ENCODE results near the gene SGSM1.

SGSM1 gene

GRCh38 chr22:24868979-24869378 lies 63.0 kb downstream of the SGSM1 start:
- H4K91ac ChIP-seq (ENCODE audit: low read length): no peak overlapping the region
- H2BK15ac ChIP-seq (ENCODE audit: low read depth, poor library complexity, severe bottlenecking): no peak overlapping the region
- no peak overlapping the region for H3K4me2 ChIP-seq (ENCODE audit: low read length, poor library complexity, severe bottlenecking)
- no peak overlapping the region for H2AFZ ChIP-seq (ENCODE audit: low read depth, low read length)
- H3K27me3 ChIP-seq (ENCODE audit: control insufficient read depth in 1 of 2, insufficient read depth in 1 of 2, low read length in 2 of 2): peaks cover 16 to 53% of the 10 kb centered on the region in 2 experiments
- no peak overlapping the region for H4K8ac ChIP-seq (ENCODE audit: low read length)
- H3K4me1 ChIP-seq (ENCODE audit: control insufficient read depth, insufficient read depth, low read depth, low read length): no peaks in the 10 kb centered on the region
- peaks cover 6% of the 10 kb centered on the region for H3K9me3 ChIP-seq (ENCODE audit: control insufficient read depth, low read length)
- no peaks in the 10 kb centered on the region for H3K79me1 ChIP-seq (replicated peaks; ENCODE audit: low read length, poor library complexity, severe bottlenecking)
- H3K18ac ChIP-seq (ENCODE audit: low read depth in 1 of 2, low read length in 2 of 2): no peak overlapping the region
- no peak overlapping the region for H2BK12ac ChIP-seq (ENCODE audit: low read length in 2 of 2)
- no peak overlapping the region for H3K27ac ChIP-seq (ENCODE audit: low read length, poor library complexity, severe bottlenecking)
- H2BK120ac ChIP-seq (ENCODE audit: low read depth, low read length): no peak overlapping the region
- no peak overlapping the region for H3K9ac ChIP-seq (ENCODE audit: low read length)
- no peak overlapping the region for H2AK5ac ChIP-seq (ENCODE audit: low read length, severe bottlenecking)
- H3K14ac ChIP-seq (ENCODE audit: low read length in 2 of 2): no peak overlapping the region
- WGBS: 85% methylated on average over 5 of the region's 7 CpGs
- no peak overlapping the region for H2BK5ac ChIP-seq (ENCODE audit: low read depth, low read length, poor library complexity, severe bottlenecking)
- H3K23ac ChIP-seq (ENCODE audit: low read length in 2 of 2): no peak overlapping the region
- H3K36me3 ChIP-seq (ENCODE audit: control insufficient read depth in 1 of 2, insufficient read depth in 2 of 2, low read depth in 1 of 2, low read length in 2 of 2): no peaks in the 10 kb centered on the region
- H3K4ac ChIP-seq (ENCODE audit: low read depth in 1 of 2, low read length in 2 of 2): no peak overlapping the region
- H3K4me3 ChIP-seq (ENCODE audit: insufficient read depth in 1 of 2, low read depth in 1 of 2, low read length in 2 of 2): no peak overlapping the region
- DNase-seq: no peak

- H2AFZ ChIP-seq (ENCODE audit: low read depth, low read length): no peak overlapping the region
- H2BK5ac ChIP-seq (ENCODE audit: low read depth, low read length, poor library complexity, severe bottlenecking): no peak overlapping the region
- H4K91ac ChIP-seq (ENCODE audit: low read length): no peak overlapping the region
- H2BK12ac ChIP-seq (ENCODE audit: low read length in 2 of 2): no peak overlapping the region
- H3K4me1 ChIP-seq (ENCODE audit: control insufficient read depth, insufficient read depth, low read depth, low read length): no peaks in the 10 kb centered on the region
- H3K27me3 ChIP-seq (ENCODE audit: control insufficient read depth in 1 of 2, insufficient read depth in 1 of 2, low read length in 2 of 2): peaks cover 8 to 29% of the 10 kb centered on the region in 2 experiments
- no peak overlapping the region for H3K14ac ChIP-seq (ENCODE audit: low read length in 2 of 2)
- no peak overlapping the region for H3K4ac ChIP-seq (ENCODE audit: low read depth in 1 of 2, low read length in 2 of 2)
- H2BK120ac ChIP-seq (ENCODE audit: low read depth, low read length): no peak overlapping the region
- WGBS: 79% methylated on average over 7 of the region's 7 CpGs
- no peak overlapping the region for H3K4me3 ChIP-seq (ENCODE audit: insufficient read depth in 1 of 2, low read depth in 1 of 2, low read length in 2 of 2)
- no peaks in the 10 kb centered on the region for H3K79me1 ChIP-seq (replicated peaks; ENCODE audit: low read length, poor library complexity, severe bottlenecking)
- no peak overlapping the region for H3K23ac ChIP-seq (ENCODE audit: low read length in 2 of 2)
- H3K18ac ChIP-seq (ENCODE audit: low read depth in 1 of 2, low read length in 2 of 2): no peak overlapping the region
- H2BK15ac ChIP-seq (ENCODE audit: low read depth, poor library complexity, severe bottlenecking): no peak overlapping the region
- H4K8ac ChIP-seq (ENCODE audit: low read length): no peak overlapping the region
- H3K27ac ChIP-seq (ENCODE audit: low read length, poor library complexity, severe bottlenecking): no peak overlapping the region
- no peak overlapping the region for H3K4me2 ChIP-seq (ENCODE audit: low read length, poor library complexity, severe bottlenecking)
- no peak overlapping the region for H2AK5ac ChIP-seq (ENCODE audit: low read length, severe bottlenecking)
- H3K36me3 ChIP-seq (ENCODE audit: control insufficient read depth in 1 of 2, insufficient read depth in 2 of 2, low read depth in 1 of 2, low read length in 2 of 2): no peaks in the 10 kb centered on the region
- no peak for DNase-seq
- no peak overlapping the region for H3K9ac ChIP-seq (ENCODE audit: low read length)
- H3K9me3 ChIP-seq (ENCODE audit: control insufficient read depth, low read length): no peaks in the 10 kb centered on the region
These were observed 65.7 kb downstream of the SGSM1 start for GRCh38 chr22:24871611-24872205.

- WGBS: 62% methylated on average over 5 of the region's 5 CpGs
These were observed 67.2 kb downstream of the SGSM1 start for GRCh38 chr22:24873226-24873625.

DNA sequence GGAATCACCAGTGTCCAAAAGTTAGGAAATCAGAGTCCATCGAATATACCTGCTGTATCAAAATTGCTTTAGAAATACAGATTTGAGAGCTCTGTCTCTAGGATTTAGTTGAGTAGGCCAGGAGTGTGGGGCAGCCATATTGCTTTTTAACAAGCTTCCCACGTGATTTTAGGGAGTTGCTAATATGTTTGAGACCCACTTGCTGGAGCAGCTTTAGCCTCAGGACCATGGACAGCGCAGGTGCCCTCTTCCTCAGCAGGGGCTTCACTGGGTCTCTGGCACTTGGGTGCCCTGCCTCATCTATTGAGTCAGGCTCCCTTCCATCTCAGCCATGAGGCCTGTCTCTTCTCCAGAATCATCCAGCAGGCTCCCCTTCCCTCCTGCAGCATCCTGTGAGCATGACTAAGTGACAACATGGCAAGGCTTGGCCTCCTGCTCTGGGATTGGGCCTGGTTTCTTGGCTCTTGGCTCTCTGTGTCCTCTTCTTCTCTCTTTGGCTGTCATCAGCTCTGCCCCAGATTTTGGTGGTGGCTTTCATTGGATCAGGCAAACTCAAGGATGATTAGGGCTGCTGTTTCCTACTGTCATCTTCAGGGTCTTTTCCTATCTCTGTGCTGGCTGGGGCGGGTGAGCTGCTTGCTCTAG lies 70.0 kb downstream of the SGSM1 start:
- Histone ChIP-seq H3K79me1 (replicated peaks; ENCODE audit: low read length, poor library complexity, severe bottlenecking) (no peaks in the 10 kb centered on the region), H2BK15ac (ENCODE audit: low read depth, poor library complexity, severe bottlenecking) (no peak overlapping the region), H2BK5ac (ENCODE audit: low read depth, low read length, poor library complexity, severe bottlenecking) (no peak overlapping the region), H3K4me2 (ENCODE audit: low read length, poor library complexity, severe bottlenecking) (no peak overlapping the region), H3K4me3 (ENCODE audit: insufficient read depth in 1 of 2, low read depth in 1 of 2, low read length in 2 of 2) (no peak overlapping the region), H2AK5ac (ENCODE audit: low read length, severe bottlenecking) (no peak overlapping the region), H3K36me3 (ENCODE audit: control insufficient read depth in 1 of 2, insufficient read depth in 2 of 2, low read depth in 1 of 2, low read length in 2 of 2) (no peaks in the 10 kb centered on the region), H3K9me3 (ENCODE audit: control insufficient read depth, low read length) (no peaks in the 10 kb centered on the region), H3K27me3 (ENCODE audit: control insufficient read depth in 1 of 2, insufficient read depth in 1 of 2, low read length in 2 of 2) (peaks cover 7 to 25% of the 10 kb centered on the region in 2 experiments), H2AFZ (ENCODE audit: low read depth, low read length) (no peak overlapping the region), H3K23ac (ENCODE audit: low read length in 2 of 2) (no peak overlapping the region), H3K27ac (ENCODE audit: low read length, poor library complexity, severe bottlenecking) (no peak overlapping the region), H3K4ac (ENCODE audit: low read depth in 1 of 2, low read length in 2 of 2) (no peak overlapping the region), H3K4me1 (ENCODE audit: control insufficient read depth, insufficient read depth, low read depth, low read length) (no peaks in the 10 kb centered on the region), H3K14ac (ENCODE audit: low read length in 2 of 2) (no peak overlapping the region), H4K8ac (ENCODE audit: low read length) (no peak overlapping the region), H4K91ac (ENCODE audit: low read length) (no peak overlapping the region), H3K18ac (ENCODE audit: low read depth in 1 of 2, low read length in 2 of 2) (no peak overlapping the region), H2BK12ac (ENCODE audit: low read length in 2 of 2) (no peak overlapping the region), H3K9ac (ENCODE audit: low read length) (no peak overlapping the region), H2BK120ac (ENCODE audit: low read depth, low read length) (no peak overlapping the region)
- DNase-seq: peak; percentile 24
- WGBS: 53% methylated on average over 4 of the region's 4 CpGs

More at GRCh38 chr22:24873226-24873625, 67.2 kb downstream of the SGSM1 start:
- Histone ChIP-seq H3K18ac (ENCODE audit: low read depth in 1 of 2, low read length in 2 of 2) (no peak overlapping the region), H2AK5ac (ENCODE audit: low read length, severe bottlenecking) (no peak overlapping the region), H2BK15ac (ENCODE audit: low read depth, poor library complexity, severe bottlenecking) (no peak overlapping the region), H3K4me3 (ENCODE audit: insufficient read depth in 1 of 2, low read depth in 1 of 2, low read length in 2 of 2) (no peak overlapping the region), H3K9ac (ENCODE audit: low read length) (no peak overlapping the region), H3K79me1 (replicated peaks; ENCODE audit: low read length, poor library complexity, severe bottlenecking) (no peaks in the 10 kb centered on the region), H4K8ac (ENCODE audit: low read length) (no peak overlapping the region), H2BK12ac (ENCODE audit: low read length in 2 of 2) (no peak overlapping the region), H3K4me2 (ENCODE audit: low read length, poor library complexity, severe bottlenecking) (no peak overlapping the region), H3K27me3 (ENCODE audit: control insufficient read depth in 1 of 2, insufficient read depth in 1 of 2, low read length in 2 of 2) (peaks cover 8 to 22% of the 10 kb centered on the region in 2 experiments), H3K9me3 (ENCODE audit: control insufficient read depth, low read length) (no peaks in the 10 kb centered on the region), H3K23ac (ENCODE audit: low read length in 2 of 2) (no peak overlapping the region), H4K91ac (ENCODE audit: low read length) (no peak overlapping the region), H3K36me3 (ENCODE audit: control insufficient read depth in 1 of 2, insufficient read depth in 2 of 2, low read depth in 1 of 2, low read length in 2 of 2) (no peaks in the 10 kb centered on the region), H3K27ac (ENCODE audit: low read length, poor library complexity, severe bottlenecking) (no peak overlapping the region), H3K14ac (ENCODE audit: low read length in 2 of 2) (no peak overlapping the region), H2BK120ac (ENCODE audit: low read depth, low read length) (no peak overlapping the region), H3K4me1 (ENCODE audit: control insufficient read depth, insufficient read depth, low read depth, low read length) (no peaks in the 10 kb centered on the region), H2AFZ (ENCODE audit: low read depth, low read length) (no peak overlapping the region), H2BK5ac (ENCODE audit: low read depth, low read length, poor library complexity, severe bottlenecking) (no peak overlapping the region), H3K4ac (ENCODE audit: low read depth in 1 of 2, low read length in 2 of 2) (no peak overlapping the region)
- no peak for DNase-seq

All from mesenchymal stem cell (in vitro differentiated cells and primary cell).